ENCODE data around the gene AKAP13. TPM values are rescaled to one million over a fixed set of nuclear protein-coding genes. Genes with fewer than 3 reads are reported as not detected.
"Not testable (repeated sequence)": the region's sequence is repeated elsewhere in the genome, so short reads cannot be mapped to it uniquely, and the experiment has no call there.

AKAP13 gene
- total RNA-seq, 1 experiment from 2014 or later: 36.0 TPM

DNA sequence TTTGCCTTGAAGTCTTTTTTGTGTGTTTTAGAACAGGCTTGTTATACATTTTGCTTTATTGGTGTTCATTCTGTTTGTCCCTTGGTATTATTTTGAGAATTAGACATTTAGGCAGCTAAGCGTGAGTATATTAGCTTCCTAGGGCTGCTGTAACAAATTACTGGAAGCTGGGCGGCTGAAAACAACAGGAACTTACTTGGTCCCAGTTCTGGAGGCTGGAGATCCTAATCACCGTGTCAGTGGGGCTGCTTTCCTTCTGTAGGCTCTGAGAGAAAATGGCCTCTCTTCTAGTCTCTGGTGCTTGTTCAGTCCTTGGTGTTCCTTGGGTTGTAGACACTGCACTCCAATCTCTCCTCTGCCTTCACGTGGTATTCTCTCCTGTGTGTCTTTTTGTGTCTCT, 272.1 kb downstream of the AKAP13 start:
- in situ Hi-C loops (cut with HindIII; ENCODE audit: low pct_unique_long_range_greater_than_20kb, low sequenced_read_pairs): no loop called here
- DNase-seq (ENCODE audit: low read depth, low spot score): no peak

DNA sequence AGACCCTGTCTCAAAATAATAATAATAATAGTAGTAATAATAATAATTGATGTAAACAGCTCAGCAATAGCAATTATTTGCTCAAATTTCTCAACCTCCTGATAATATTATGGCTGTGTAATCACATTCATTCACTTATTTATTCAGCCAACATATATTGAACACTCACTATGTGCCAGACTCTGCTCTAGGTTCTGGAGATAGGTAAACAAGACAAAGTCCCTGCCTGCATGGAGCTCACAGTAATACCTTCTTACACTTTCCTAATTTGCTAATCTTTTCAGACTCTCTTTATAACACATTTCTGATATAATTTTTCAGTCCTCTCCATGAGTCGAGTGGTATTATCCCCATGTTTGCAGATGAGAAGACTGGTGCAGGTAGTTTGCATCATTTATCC, 276.7 kb downstream of the AKAP13 start:
- DNase-seq (ENCODE audit: low read depth, low spot score): no peak
- in situ Hi-C loops (cut with HindIII; ENCODE audit: low pct_unique_long_range_greater_than_20kb, low sequenced_read_pairs): no loop called here

DNA sequence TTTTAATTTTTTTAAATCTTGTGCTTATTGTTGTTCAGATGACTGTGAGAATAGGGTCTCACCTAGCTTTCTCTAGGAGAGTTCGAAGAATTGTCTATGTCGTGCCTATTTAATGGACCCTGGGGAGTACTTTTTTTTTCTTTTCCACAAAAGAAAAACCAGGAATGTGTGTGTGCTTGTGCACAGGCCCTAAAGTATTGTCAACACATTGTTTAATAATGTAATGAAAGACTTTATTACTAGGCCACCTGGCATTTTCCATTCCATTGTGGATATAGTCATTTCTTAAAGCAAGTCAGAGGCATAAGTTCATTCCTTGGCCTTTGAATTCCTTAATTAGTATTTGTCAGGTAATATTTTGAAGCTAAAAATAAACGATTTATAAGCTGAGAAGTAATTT, 278.4 kb downstream of the AKAP13 start:
- in situ Hi-C loops (cut with HindIII; ENCODE audit: low pct_unique_long_range_greater_than_20kb, low sequenced_read_pairs): no loop called here
- DNase-seq (ENCODE audit: low read depth, low spot score): no peak

- DNase-seq (ENCODE audit: low read depth, low spot score): no peak
- in situ Hi-C loops (cut with HindIII; ENCODE audit: low pct_unique_long_range_greater_than_20kb, low sequenced_read_pairs): no loop called here
These were observed 281.5 kb downstream of the AKAP13 start for GRCh38 chr15:85661859-85662258.

- in situ Hi-C loops (cut with HindIII; ENCODE audit: low pct_unique_long_range_greater_than_20kb, low sequenced_read_pairs); DNase-seq (ENCODE audit: low read depth, low spot score): not testable (repeated sequence)
These were observed 285.3 kb downstream of the AKAP13 start for GRCh38 chr15:85665677-85666076.

GRCh38 chr15:85667491-85668424, 287.4 kb downstream of the AKAP13 start:
- DNase-seq (ENCODE audit: low read depth, low spot score): peak; percentile 37
- in situ Hi-C loops (cut with HindIII; ENCODE audit: low pct_unique_long_range_greater_than_20kb, low sequenced_read_pairs): no loop called here

DNA sequence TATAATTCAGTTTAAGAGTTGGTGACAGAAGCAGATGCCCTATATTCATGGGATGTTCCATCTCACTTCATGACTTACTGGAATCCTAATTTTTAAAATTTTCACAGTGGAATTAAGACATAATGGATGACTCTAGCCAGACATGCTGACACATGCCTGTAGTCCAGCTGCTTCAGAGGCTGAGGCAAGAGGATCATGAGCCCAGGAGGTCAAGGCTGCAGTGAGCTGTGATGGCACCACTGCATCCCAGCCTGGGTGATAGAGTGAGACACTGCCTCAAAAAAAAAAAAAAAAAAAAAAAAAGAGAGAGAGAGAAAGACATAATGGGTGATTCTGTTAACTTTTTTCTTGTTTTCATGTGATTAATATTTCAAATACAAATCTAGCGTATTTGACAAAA, 290.8 kb downstream of the AKAP13 start:
- in situ Hi-C loops (cut with HindIII; ENCODE audit: low pct_unique_long_range_greater_than_20kb, low sequenced_read_pairs): no loop called here
- no peak for DNase-seq (ENCODE audit: low read depth, low spot score)

DNA sequence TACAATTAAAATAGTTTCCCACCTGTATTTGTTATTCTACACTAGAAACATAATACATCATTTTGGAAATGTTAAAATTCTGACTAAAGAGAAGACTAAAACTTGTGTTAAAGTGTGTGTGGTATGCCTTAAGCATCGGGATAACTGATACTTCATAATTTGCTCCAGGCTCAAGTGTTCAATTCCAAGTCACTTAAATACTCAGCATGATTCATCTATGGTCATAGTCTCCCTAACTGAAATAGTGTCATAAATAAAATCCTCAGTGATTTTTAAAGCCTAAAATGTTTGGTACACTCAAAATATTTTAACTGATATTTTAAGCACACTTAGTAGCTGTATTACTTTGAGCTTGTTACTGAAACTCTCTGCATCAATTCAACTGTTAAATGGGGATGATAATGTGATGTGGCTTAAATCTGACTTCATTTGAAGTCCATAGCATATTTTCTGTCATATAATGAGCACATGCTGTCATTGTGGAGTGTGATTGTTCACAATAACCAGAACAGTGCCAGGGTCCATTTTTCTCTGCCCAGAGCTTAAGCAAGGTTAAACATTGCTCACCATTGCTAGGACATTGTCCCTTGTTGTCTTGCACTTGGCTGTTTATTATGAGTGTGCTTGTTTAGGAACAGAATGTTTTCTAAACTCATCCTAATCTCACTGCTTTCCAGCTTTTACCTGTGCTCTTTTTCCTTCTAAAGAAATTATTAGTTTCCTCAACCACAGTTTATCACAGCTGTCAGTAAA, 292.1 kb downstream of the AKAP13 start:
- no peak for DNase-seq (ENCODE audit: low read depth, low spot score)
- in situ Hi-C loops (cut with HindIII; ENCODE audit: low pct_unique_long_range_greater_than_20kb, low sequenced_read_pairs): no loop called here

GRCh38 chr15:85673326-85673725, 292.9 kb downstream of the AKAP13 start:
- no peak for DNase-seq (ENCODE audit: low read depth, low spot score)
- in situ Hi-C loops (cut with HindIII; ENCODE audit: low pct_unique_long_range_greater_than_20kb, low sequenced_read_pairs): no loop called here

DNA sequence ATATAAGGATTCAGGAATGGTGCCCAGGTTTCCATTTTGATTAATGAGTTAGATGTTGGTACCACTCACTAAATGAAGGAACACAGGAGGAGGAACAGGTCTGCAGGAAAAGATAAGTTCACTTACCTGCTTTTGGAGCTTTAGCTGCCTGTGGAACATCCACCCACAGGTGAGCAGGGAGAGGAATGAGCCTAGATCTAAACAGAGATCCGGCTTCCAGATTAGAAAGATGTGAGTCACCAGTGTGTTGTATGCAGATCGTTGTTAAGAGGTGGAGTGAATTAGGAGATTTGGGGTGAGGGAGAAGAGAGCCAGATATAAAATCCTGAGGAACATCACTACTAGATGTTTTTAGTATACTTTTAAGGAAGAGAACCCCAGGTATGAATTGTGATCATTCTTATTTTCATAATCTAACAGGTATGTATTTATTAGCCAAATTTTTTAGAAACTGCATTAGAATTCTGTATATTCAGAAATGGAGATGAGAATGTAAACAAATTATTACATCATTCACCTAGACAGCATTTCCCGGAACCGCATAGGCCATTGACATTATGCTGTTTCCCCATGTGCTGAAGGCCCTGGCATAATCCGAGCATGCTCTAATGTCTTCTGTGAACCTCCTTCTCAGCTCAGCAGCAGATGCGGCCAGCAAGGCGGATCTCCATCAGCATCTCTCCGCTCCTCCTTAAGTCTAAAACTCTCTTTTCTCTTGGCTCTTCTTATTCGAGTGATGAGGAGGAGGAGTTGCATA, 296.1 kb downstream of the AKAP13 start:
- DNase-seq (ENCODE audit: low read depth, low spot score): no peak
- in situ Hi-C loops (cut with HindIII; ENCODE audit: low pct_unique_long_range_greater_than_20kb, low sequenced_read_pairs): no loop called here

DNA sequence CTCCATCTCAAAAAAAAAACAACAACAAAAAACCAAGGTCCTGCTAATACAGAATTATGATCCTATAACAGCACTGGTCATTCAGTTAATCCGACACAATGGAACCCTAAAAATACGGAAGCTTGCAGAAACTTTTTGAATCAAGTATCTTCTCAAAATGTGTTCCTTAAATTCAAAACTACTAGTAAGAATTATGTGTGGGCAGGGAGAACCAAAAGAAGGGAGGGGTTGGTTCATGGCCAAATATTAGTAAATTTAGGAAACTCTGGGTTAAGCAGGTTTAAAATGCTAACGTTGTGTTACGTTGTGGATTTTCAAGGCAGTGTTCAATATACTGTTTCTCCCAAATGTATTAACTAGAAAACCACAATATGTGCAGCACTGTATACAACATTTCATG, 298.8 kb downstream of the AKAP13 start:
- in situ Hi-C loops (cut with HindIII; ENCODE audit: low pct_unique_long_range_greater_than_20kb, low sequenced_read_pairs): no loop called here
- no peak for DNase-seq (ENCODE audit: low read depth, low spot score)

DNA sequence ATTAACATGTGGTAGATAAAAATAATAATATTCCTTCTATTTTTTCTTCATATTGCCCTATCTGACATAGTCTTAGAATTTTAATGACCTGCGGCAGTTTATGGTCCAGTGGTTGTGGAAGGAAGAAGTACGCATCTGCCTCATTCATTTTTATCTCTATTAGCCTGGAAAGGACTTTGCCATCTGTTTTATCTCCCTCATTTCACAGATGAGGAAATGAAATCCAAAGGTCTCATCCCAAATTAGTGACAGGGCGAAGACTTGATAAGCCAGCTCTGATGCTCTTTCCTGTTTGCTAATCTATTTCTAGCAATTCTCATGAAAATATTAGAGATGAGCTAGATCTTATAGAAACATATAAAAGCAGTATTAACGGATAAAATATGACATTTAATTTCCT, 301.0 kb downstream of the AKAP13 start:
- in situ Hi-C loops (cut with HindIII; ENCODE audit: low pct_unique_long_range_greater_than_20kb, low sequenced_read_pairs): no loop called here
- DNase-seq (ENCODE audit: low read depth, low spot score): no peak

GRCh38 chr15:85684174-85684710, 303.8 kb downstream of the AKAP13 start:
- DNase-seq (ENCODE audit: low read depth, low spot score): no peak
- in situ Hi-C loops (cut with HindIII; ENCODE audit: low pct_unique_long_range_greater_than_20kb, low sequenced_read_pairs): no loop called here

DNA sequence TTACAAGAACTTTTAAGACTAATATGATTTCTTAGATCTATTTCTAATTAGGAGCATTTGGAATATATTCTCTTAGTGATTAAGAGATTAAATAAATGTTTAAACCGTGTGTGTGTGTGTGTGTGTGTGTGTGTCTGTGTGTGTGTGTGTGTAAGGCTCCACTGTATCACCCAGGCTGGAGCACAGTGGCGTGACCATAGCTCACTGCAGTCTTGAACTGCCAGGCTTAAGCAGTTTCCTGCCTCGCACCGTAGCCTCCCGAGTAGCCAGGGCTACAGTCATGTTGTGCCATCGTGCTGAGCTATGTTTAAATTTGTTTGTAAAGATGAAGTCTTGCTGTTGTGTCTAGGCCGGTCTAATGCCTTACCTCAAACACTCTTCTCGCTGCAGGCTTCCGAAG, 305.0 kb downstream of the AKAP13 start:
- no peak for DNase-seq (ENCODE audit: low read depth, low spot score)
- in situ Hi-C loops (cut with HindIII; ENCODE audit: low pct_unique_long_range_greater_than_20kb, low sequenced_read_pairs): no loop called here

DNA sequence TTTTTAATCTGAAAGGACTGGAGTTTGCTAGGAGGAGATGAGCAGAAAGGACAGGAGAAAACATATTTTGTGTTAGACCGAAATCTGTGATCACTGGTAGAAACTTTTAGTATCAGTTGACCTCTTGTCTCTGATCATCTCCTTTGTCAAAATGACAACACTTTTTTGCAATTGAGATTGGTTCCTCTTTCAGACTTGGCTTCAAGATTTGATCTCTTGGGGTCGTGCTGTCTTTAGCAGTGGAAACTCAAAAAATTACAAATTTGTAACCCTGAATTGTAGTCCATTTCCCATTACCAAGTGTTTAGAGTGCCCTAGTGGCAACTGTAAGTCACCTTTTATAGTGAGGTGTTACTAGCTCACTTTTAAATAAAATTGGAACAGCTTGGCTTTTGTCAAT, 306.9 kb downstream of the AKAP13 start:
- in situ Hi-C loops (cut with HindIII; ENCODE audit: low pct_unique_long_range_greater_than_20kb, low sequenced_read_pairs): no loop called here
- DNase-seq (ENCODE audit: low read depth, low spot score): no peak

GRCh38 chr15:85688711-85689110, 308.3 kb downstream of the AKAP13 start:
- DNase-seq (ENCODE audit: low read depth, low spot score): no peak
- in situ Hi-C loops (cut with HindIII; ENCODE audit: low pct_unique_long_range_greater_than_20kb, low sequenced_read_pairs): no loop called here

DNA sequence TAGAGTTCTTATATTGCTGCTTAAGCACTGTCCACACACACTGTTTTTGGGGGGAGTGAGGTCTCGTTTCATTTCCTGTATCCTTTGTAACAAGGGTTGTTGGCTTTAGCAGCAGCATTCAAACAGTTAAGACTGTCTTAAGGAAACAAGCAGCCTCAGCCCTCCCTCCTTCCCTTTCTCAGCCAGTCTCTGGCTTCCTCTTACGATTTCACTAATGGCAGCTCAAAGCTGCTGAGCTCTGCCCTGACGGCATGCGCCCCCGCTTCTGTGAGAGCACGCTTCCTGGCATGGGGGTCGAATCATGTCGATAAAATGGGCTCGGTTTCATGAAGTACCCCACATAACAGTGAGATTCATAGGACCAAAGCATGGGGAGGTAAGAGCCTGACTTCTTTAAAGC, 309.3 kb downstream of the AKAP13 start:
- DNase-seq (ENCODE audit: low read depth, low spot score): peak; percentile 21
- in situ Hi-C loops (cut with HindIII; ENCODE audit: low pct_unique_long_range_greater_than_20kb, low sequenced_read_pairs): no loop called here
